GM12892 (cell line): ENCODE data around the gene TANGO2.

ENCODE experiments used
- DNase-seq: peaks from one replicate; pipeline ENCODE4 v3.0.0; 2011; ENCODE audit not compliant: insufficient read length
- FAIRE-seq: peaks from 2 replicates; lab custom pipeline; 2011; peaks lifted over from hg19 to GRCh38; lab: Jason Lieb, UNC
- POLR2A ChIP-seq: IDR thresholded peaks from 2 replicates; pipeline ENCODE4 v1.6.1; 2011; ENCODE audit warnings: low read depth, low read length, control low read depth
- POLR2AphosphoS5 ChIP-seq: IDR thresholded peaks from 2 replicates; pipeline ENCODE4 v1.6.1; 2011; ENCODE audit warnings: low read depth, low read length, control low read depth
- TAF1 ChIP-seq: IDR thresholded peaks from 2 replicates; pipeline ENCODE4 v1.6.1; 2011; ENCODE audit warnings: low read depth, mild to moderate bottlenecking, control low read depth, low read length, borderline replicate concordance

TANGO2 gene

DNA sequence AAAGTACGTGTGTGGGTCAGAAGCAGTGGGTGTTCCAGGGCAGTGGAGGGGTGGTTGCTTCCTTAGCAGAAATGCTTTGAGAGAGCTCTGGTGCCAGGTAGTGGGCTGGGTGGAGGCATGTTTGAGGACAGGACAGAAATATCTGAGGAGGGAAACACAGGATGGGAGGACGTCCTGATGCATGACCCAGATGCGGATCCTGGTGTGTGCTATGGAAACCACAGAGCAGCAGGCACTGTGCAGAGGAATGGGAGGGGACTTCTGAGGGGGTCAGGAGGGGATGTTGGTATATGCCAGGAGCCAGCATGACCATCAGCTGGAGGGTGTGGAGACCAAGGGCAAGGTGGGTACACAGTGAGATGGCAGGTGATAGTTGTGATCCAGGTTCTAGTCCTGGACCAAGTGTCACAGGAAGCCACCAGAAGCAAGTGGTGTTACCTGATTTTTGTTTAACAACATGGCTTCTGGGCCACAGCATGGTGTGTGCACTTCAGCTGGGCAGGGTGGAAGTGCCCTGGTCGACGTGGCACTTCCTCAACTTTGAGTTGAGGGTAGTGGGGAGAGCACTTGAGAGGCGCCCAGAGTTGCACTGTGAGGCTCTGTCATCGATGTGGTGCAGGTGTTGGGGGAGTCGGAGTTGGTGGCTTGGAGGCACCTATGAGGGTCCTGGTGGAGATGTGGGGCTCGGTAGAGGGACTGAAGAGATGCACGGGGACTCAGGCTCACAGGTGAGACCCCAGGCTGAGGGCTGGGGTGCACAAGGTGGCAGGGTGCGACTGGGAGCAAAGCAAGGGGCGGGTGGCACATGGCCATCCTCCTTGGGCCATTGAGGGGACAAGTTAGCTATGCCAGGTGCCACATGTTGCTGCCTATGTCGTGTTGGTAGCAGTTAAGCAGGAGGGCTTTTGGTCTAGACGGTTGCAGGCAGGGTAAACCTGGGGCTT lies 66.7 kb downstream of the TANGO2 start:
- TF ChIP-seq POLR2AphosphoS5: no peak
- no peak for TF ChIP-seq TAF1
- no peak for TF ChIP-seq POLR2A
- no peak for DNase-seq
- no peak for FAIRE-seq

DNA sequence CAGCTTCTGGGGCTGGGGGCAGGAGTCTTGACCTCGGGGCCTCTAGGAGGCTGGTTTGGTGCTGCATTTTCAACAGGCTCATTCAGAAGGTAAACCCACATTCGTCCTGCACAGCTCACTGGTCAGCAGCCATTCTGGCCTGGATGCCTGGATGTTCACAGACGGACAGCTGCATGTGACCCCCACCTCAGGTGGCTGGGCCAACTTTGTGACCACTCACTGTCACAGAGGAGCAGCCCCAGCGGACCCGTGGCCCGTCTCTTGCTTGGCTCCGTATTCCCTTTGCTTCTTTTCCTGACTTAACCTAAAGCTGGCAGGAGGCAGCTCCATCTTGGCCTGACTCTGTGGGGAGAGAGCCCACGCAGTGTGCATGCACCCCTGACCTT lies 67.3 kb downstream of the TANGO2 start:
- TF ChIP-seq POLR2AphosphoS5 (no peak), POLR2A (no peak), TAF1 (no peak)
- DNase-seq (no peak), FAIRE-seq (no peak)

DNA sequence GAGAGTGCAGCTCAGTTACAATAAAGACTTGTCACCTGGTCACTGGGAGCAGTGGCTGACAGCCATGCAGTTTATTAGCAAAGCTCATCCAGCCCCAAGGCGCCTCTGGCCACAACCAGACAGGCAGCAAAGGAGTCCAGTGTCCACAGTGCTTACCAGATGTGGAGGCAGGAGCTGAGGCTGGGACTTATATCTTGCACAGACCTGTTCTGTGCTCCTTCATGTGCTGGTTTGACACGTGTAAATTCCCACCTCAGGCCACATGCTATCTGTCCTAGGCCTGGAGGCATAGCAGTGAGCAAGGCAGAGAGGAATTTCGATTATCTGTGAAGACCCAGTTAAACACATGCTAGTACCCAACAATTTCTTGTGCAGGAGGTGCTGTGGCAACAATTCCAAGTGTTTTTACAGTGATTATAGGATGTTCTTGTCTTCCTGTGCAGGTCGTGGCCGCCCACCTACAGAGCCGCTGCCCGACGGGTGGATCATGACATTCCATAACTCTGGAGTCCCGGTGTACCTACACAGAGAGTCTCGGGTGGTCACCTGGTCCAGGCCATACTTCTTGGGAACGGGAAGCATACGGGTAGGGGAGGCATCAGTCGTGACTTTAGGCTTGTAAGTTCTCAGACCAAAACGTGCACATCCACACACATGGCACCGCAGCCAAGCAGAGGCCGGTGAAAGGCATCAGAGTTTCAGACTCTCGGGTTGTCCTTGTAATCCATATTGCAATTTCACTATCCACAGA lies 68.5 kb downstream of the TANGO2 start:
- FAIRE-seq (no peak), DNase-seq (no peak)
- TF ChIP-seq POLR2A (no peak), TAF1 (no peak), POLR2AphosphoS5 (no peak)

DNA sequence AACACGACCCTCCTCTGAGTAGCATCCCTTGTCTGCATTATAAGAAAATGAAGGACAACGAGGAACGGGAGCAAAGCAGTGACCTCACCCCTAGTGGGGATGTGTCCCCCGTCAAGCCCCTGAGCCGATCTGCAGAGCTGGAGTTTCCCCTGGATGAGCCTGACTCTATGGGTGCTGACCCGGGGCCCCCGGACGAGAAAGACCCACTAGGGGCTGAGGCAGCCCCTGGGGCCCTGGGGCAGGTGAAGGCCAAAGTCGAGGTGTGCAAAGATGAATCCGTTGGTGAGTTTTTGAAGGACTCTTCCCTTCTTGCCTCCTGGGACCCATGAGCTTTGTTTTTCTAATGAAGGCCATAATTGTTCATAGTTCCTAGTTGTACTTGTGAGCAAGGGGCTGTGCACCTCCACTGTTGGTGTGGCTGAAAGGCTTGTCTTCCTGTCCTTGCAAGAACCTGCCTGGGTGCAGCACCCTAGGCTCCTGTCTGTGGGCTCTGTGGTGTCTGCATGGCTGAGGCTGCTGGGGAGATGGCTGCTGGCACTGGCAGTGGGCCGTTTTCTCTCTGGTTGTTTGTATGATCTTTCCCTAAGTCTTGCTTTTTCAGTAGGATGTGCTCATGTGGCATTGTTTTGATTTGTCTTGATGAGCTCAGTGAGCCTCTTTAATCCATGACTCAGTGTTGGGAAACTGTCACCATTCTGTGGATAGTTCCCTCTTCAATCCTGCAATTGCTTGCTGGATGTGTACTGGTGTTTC lies 69.2 kb downstream of the TANGO2 start:
- no peak for FAIRE-seq
- DNase-seq: no peak
- TF ChIP-seq POLR2AphosphoS5 (no peak), TAF1 (no peak), POLR2A (no peak)

DNA sequence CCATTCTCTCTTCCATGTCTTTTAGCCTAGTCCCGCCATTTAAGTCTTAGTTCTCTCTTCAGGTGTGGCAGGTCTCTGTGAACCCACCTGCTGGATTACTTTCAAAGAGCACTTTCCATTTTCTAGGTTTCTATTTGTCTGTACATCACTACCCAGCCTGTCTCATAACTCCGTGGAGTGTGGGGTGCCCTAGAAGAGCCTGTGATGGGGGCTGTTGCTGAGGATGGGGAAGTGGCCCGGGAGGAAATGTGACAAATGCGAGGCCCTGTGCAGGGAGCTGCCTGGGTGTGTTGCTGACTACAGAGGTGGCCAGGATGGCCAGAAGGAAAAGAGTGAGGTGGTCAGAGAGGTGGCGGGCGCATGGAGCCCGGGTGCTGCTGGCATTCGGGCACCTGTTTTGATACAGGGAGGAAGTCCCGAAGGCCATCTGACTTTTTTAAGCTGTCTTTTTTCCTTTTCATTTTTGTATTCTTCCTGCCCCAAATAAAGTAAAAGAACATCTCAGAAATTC lies 69.9 kb downstream of the TANGO2 start:
- TF ChIP-seq TAF1 (no peak), POLR2AphosphoS5 (no peak), POLR2A (no peak)
- DNase-seq (no peak), FAIRE-seq (no peak)

DNA sequence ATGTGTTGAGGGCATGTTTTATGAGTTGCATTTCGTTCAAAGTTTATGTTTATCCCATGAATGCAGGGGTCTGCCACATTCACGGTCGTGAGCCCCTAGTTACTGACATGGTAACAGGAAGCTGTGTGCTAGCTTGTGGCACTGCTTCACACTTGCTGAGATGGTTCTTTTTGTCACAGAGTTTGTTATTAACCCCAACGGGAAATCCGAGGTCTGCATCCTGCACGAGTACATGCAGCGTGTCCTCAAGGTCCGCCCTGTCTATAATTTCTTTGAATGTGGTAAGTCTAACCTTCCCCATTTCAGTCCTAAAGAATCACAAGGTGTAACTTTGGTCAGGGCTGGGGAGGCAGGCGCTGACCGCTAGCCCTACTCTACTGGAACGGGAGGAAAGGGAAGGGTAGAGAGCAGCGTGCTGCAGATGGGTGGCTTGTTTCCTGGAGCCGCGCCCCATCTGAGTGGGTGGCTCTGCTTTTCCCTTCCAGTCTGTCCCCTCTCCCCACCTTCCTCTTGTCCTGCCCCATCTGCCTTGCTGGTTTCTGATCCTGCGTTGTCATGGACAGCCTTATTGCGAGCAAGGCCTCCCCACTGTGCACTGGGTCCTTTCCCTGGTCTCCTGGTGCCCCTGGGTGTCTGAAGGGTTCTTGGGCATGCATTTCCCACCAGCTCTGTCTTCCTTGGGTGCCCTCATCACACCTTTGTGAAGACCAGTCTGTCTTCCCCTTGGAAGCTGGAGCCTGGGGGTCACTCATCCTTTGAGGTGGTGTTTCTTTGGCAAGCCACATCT lies 71.0 kb downstream of the TANGO2 start:
- DNase-seq (no peak), FAIRE-seq (no peak)
- no peak for TF ChIP-seq POLR2AphosphoS5
- TF ChIP-seq TAF1: no peak
- TF ChIP-seq POLR2A: no peak

DNA sequence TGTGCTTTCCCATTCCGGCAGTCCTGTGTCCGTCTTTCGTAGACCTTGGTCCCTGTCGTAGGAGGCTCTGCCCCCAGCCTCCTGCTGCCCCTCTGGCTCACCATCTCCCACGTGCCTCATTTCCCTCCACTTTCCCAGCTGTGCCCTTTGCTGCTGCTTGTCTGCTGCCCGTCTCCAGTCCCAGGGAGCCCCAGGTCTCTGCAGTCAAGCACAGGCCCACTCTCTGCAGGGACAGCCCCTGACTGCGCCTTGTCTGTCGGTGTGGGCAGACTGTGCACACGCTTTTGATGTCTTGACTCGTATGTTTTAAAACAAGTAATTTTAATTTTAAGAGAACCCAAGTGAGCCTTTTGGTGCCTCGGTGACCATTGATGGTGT lies 71.6 kb downstream of the TANGO2 start:
- TF ChIP-seq POLR2AphosphoS5 (no peak), POLR2A (no peak), TAF1 (no peak)
- no peak for DNase-seq
- no peak for FAIRE-seq

DNA sequence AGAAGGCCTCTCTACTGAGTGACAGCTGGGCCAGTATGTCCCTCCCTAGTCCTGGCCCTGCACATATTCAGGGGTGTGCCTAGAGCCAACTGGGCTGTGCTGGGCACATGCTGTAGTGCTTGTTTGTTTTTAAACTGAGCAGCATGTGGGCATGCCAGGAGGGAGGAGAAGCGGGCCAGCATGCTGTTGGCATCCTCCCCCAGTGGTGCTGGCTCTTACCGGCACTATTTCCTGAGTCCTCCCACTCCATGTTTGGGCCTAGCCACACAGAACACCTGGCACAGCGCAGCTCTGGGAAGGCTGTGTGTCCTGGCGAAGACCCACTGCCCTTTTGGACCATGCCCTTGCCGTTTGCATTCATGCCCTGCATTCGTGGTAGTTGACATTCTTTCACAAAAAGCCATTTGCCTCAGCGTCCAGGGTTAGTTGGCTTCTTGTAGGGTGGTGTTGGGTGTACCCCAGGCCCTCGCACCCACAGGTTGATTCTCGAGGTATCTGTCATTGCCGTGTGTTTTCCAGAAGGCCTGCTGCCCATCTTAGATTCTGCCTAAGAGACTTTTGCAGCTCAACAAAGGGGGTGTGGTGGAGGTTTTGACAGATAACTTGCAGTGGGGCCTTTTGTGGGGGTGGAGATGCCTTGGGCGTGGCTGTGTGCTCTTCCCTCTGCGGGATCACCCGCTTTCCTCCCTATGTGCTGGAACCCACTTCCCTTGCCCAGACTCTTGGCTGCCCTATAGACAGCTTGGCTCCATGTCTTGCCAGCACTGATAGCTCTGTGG lies 72.7 kb downstream of the TANGO2 start:
- FAIRE-seq (no peak), DNase-seq (no peak)
- TF ChIP-seq POLR2A: no peak
- TF ChIP-seq TAF1: no peak
- no peak for TF ChIP-seq POLR2AphosphoS5

DNA sequence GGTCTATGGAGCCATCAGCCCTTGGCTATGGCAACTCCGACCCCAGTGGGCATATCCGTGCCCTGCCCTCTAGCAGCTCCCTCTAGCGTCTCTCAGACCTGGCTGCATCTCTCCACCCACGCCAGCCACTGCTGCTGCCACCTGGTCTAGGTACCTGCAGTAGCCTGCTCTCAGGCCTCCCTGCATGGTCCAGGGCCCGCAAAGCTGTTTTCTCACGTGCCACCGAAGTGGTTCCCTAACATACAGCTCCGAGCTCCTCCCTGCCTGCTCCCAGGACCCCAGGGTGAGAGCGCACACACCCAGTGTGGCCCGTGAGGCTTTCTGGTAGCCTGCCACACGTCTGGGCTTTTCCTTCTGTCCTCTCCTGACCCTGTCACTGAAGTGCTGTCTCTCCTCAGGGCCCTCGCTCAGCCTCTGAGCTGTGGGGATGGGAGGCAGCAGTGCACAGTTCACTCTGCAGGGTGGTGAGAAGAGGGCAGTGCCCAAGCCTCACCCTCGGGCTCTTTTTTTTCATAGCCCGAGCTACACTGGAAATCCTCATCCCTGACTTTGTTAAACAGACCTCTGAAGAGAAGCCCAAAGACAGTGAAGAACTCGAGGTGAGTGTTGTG lies 73.4 kb downstream of the TANGO2 start:
- FAIRE-seq (no peak), DNase-seq (no peak)
- TF ChIP-seq POLR2AphosphoS5 (no peak), TAF1 (no peak), POLR2A (no peak)
